Skeletal muscle cell (primary cell): ENCODE data around the gene PLXNB3.
"Not testable (repeated sequence)": the region's sequence is repeated elsewhere in the genome, so short reads cannot be mapped to it uniquely, and the experiment has no call there.

Experiments used
- DNase-seq: peaks from one replicate; pipeline ENCODE4 v3.0.0-alpha.2; 2010; ENCODE audit warnings: low read depth
- H3K4me3 ChIP-seq: 2 replicates; pipeline ENCODE4 v1.5.1; 2011; ENCODE audit warnings: low read depth, mild to moderate bottlenecking, control low read depth, low read length, moderate library complexity

The PLXNB3 gene

GRCh38 chrX:153746359-153746758 lies 17.7 kb upstream of the PLXNB3 start:
- H3K4me3 ChIP-seq: no peak overlapping the region
- DNase-seq: no peak

GRCh38 chrX:153746991-153747390 lies 17.1 kb upstream of the PLXNB3 start:
- H3K4me3 ChIP-seq, DNase-seq: not testable (repeated sequence)

- DNase-seq, H3K4me3 ChIP-seq: not testable (repeated sequence)
These were observed 15.0 kb upstream of the PLXNB3 start for GRCh38 chrX:153749017-153749416.

- no peak for DNase-seq
- H3K4me3 ChIP-seq: no peak overlapping the region
These were observed 13.8 kb upstream of the PLXNB3 start for GRCh38 chrX:153750127-153750774.

- DNase-seq: no peak
These were observed 8.9 kb upstream of the PLXNB3 start for GRCh38 chrX:153755136-153755535.

GRCh38 chrX:153761863-153762262 lies 2.2 kb upstream of the PLXNB3 start:
- no peak overlapping the region for H3K4me3 ChIP-seq
- no peak for DNase-seq

More at GRCh38 chrX:153755136-153755535, 8.9 kb upstream of the PLXNB3 start:
- no peak overlapping the region for H3K4me3 ChIP-seq

- DNase-seq: no peak
- no peak overlapping the region for H3K4me3 ChIP-seq
These were observed 1.3 kb upstream of the PLXNB3 start for GRCh38 chrX:153762626-153763173.

GRCh38 chrX:153763298-153763932 lies 634 bp upstream of the PLXNB3 start:
- no peak for DNase-seq
- H3K4me3 ChIP-seq: no peak overlapping the region

- H3K4me3 ChIP-seq: peak overlapping the region; percentile 51
These were observed 713 bp downstream of the PLXNB3 start for GRCh38 chrX:153764786-153765137.

GRCh38 chrX:153765138-153766079 lies 1.4 kb downstream of the PLXNB3 start:
- H3K4me3 ChIP-seq: peak overlapping the region; percentile 51
- no peak for DNase-seq

More at GRCh38 chrX:153764786-153765137, 713 bp downstream of the PLXNB3 start:
- no peak for DNase-seq

GRCh38 chrX:153766098-153766817 lies 2.2 kb downstream of the PLXNB3 start:
- peak; percentile 41 for DNase-seq
- H3K4me3 ChIP-seq: peak overlapping the region; percentile 34

- no peak for DNase-seq
- H3K4me3 ChIP-seq: no peak overlapping the region
These were observed 3.0 kb downstream of the PLXNB3 start for GRCh38 chrX:153766871-153767673.

GRCh38 chrX:153767674-153768055 lies 3.6 kb downstream of the PLXNB3 start:
- no peak overlapping the region for H3K4me3 ChIP-seq
- no peak for DNase-seq

GRCh38 chrX:153768311-153769157 lies 4.5 kb downstream of the PLXNB3 start:
- no peak overlapping the region for H3K4me3 ChIP-seq
- DNase-seq: no peak

GRCh38 chrX:153769158-153769864 lies 5.3 kb downstream of the PLXNB3 start:
- no peak overlapping the region for H3K4me3 ChIP-seq
- no peak for DNase-seq

GRCh38 chrX:153769865-153770600 lies 6.0 kb downstream of the PLXNB3 start:
- no peak overlapping the region for H3K4me3 ChIP-seq
- no peak for DNase-seq
